Neural cell (in vitro differentiated cells): ENCODE results near the gene FGGY. TPM values are rescaled to one million over a fixed set of nuclear protein-coding genes. Genes with fewer than 3 reads are reported as not detected.

Experiments
- H2AFZ ChIP-seq: fragments of 200-600, 300-800 bp; sonication (generic), shearing (Covaris generic); 2 replicates; pipeline ENCODE4 v1.6.0; 2014; ENCODE audit warnings: low read depth, mild to moderate bottlenecking, antibody characterized with exemption, low read length, moderate library complexity
- H3F3A ChIP-seq: fragments of 200-600 bp; shearing (Covaris generic); 2 replicates; pipeline ENCODE4 v1.6.1; 2016; ENCODE audit warnings: mild to moderate bottlenecking, moderate library complexity, mixed read lengths, antibody characterized with exemption, low read length; ENCODE audit not compliant: insufficient read depth, poor library complexity, severe bottlenecking
- H3K27ac ChIP-seq: fragments of 200-600, 300-800 bp; sonication (generic), shearing (Covaris generic); 2 replicates; pipeline ENCODE4 v1.5.1; 2014; ENCODE audit warnings: mild to moderate bottlenecking, low read length, moderate library complexity
- H3K27me3 ChIP-seq: fragments of 300-800, 200-600 bp; sonication (generic), shearing (Covaris generic); 2 replicates; pipeline ENCODE4 v1.6.0; 2014; ENCODE audit warnings: mild to moderate bottlenecking, low read depth, low read length, moderate library complexity; ENCODE audit not compliant: insufficient read depth
- H3K36me3 ChIP-seq: fragments of 300-800, 200-600 bp; sonication (generic), shearing (Covaris generic); 2 replicates; pipeline ENCODE4 v1.5.1; 2014; ENCODE audit warnings: mild to moderate bottlenecking, antibody characterized with exemption, low read length, moderate library complexity; ENCODE audit not compliant: insufficient read depth
- H3K4me2 ChIP-seq: fragments of 300-800, 200-600 bp; sonication (generic), shearing (Covaris generic); 2 replicates; pipeline ENCODE4 v1.6.0; 2014; ENCODE audit warnings: mild to moderate bottlenecking, low read length
- H3K4me3 ChIP-seq: fragments of 300-800, 200-600 bp; sonication (generic), shearing (Covaris generic); 2 replicates; pipeline ENCODE4 v1.5.1; 2014; ENCODE audit warnings: mild to moderate bottlenecking, low read length, moderate library complexity
- H3K79me2 ChIP-seq: fragments of 200-600 bp; shearing (Covaris generic); replicated peaks from 2 replicates; pipeline ENCODE4 v1.6.0; 2014; ENCODE audit warnings: mild to moderate bottlenecking, low read length, moderate library complexity; ENCODE audit not compliant: insufficient read depth
- H3K9ac ChIP-seq: fragments of 300-800, 200-600 bp; sonication (generic), shearing (Covaris generic); 2 replicates; pipeline ENCODE4 v1.6.1; 2016; ENCODE audit warnings: mild to moderate bottlenecking, low read length, mixed read lengths
- H3K9me2 ChIP-seq: fragments of 200-600 bp; shearing (Covaris generic); 2 replicates; pipeline ENCODE4 v1.6.1; 2016; ENCODE audit warnings: mild to moderate bottlenecking, low read length, mixed read lengths; ENCODE audit not compliant: insufficient read depth
- H3K9me3 ChIP-seq: fragments of 200-600, 300-800 bp; sonication (generic), shearing (Covaris generic); 2 replicates; pipeline ENCODE4 v1.6.1; 2016; ENCODE audit warnings: mild to moderate bottlenecking, mixed run types, low read length, moderate library complexity, mixed read lengths
- H4K20me1 ChIP-seq: fragments of 200-600 bp; shearing (Covaris generic); 2 replicates; pipeline ENCODE4 v1.6.1; 2016; ENCODE audit warnings: mild to moderate bottlenecking, mixed run types; ENCODE audit not compliant: insufficient read depth
- EP300 ChIP-seq: fragments of 450-650 bp; conservative IDR thresholded peaks from 2 replicates; pipeline ENCODE4 v1.6.1; 2014; ENCODE audit warnings: antibody characterized with exemption, mild to moderate bottlenecking, moderate library complexity; ENCODE audit not compliant: poor library complexity, severe bottlenecking
- EZH2 ChIP-seq: fragments of 200-600, 300-800 bp; shearing (Covaris generic), sonication (generic); IDR thresholded peaks from 2 replicates; pipeline ENCODE4 v1.6.1; 2014; ENCODE audit warnings: antibody characterized with exemption, low read length, borderline replicate concordance, mild to moderate bottlenecking; ENCODE audit not compliant: insufficient read depth, poor library complexity, severe bottlenecking
- MXI1 ChIP-seq: fragments of 450-650 bp; conservative IDR thresholded peaks from 2 replicates; pipeline ENCODE4 v1.6.1; 2014; ENCODE audit warnings: antibody characterized with exemption, mild to moderate bottlenecking; ENCODE audit not compliant: poor library complexity, severe bottlenecking
- POLR2AphosphoS5 ChIP-seq: IDR thresholded peaks from 2 replicates; pipeline ENCODE4 v1.6.1; 2012
- RAD21 ChIP-seq: fragments of 450-650 bp; conservative IDR thresholded peaks from 2 replicates; pipeline ENCODE4 v1.6.1; 2014; ENCODE audit warnings: antibody characterized with exemption, mild to moderate bottlenecking, moderate library complexity
- SMC3 ChIP-seq: fragments of 450-650 bp; conservative IDR thresholded peaks from 2 replicates; pipeline ENCODE4 v1.6.1; 2014; ENCODE audit warnings: antibody characterized with exemption, mild to moderate bottlenecking, moderate library complexity; ENCODE audit not compliant: poor library complexity
- TAF1 ChIP-seq: IDR thresholded peaks from 2 replicates; pipeline ENCODE4 v1.6.1; 2012; ENCODE audit warnings: low read depth
- polyA plus RNA-seq: library from polyadenylated mRNA; depleted of rRNA; stranded (reverse); fragments of >200 nt; gene quantifications from 2 replicates; pipeline ENCODE4 v1.2.3, GENCODE V29; 2014
- TF ChIP-seq, protein P1 (sequence below): fragments of 450-650 bp; IDR thresholded peaks from 2 replicates; pipeline ENCODE4 v1.5.1; 2014; ENCODE audit warnings: antibody characterized with exemption, mild to moderate bottlenecking, moderate library complexity; ENCODE audit not compliant: poor library complexity, severe bottlenecking
- TF ChIP-seq, protein P2 (sequence below): IDR thresholded peaks from 2 replicates; pipeline ENCODE4 v1.6.1; 2012; ENCODE audit warnings: borderline replicate concordance

FGGY gene
- polyA plus RNA-seq, 1 donor from 2014 or later: 7.4 TPM

DNA sequence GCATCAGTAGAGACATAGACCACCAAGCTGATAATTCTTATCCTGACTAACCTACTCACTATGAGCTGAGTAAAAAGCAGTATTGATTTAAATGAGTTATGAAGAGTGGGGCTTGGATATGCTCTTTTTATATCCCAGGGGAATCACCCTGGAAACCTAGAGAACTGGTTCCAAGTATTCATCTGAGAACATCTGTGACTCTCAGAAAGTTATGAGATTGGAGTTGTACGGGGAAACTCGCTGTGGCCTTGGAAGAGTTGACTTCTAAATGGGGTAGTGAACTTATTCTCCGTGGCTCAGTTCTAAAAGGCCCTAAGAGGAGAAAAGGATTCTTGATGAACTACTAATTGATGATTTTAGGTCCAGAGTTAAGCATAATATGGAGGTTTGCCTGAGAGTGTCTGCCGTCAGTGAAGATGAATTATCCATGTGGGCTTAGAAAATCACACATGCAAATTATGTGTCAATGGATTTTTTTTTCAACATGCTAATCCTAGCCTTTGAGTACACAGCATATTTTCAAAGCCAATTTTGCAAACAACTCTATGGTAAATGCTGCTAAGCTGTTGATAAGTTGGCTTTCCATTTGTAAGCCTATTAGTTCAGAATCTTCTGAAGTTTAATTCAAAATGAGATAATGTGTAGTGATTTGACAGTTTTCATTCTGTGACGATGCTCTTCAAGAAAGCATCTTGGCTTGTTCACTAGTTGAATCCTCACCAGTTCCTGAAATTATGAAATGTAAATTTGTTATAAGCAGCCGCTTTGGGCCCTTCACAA lies 122.7 kb downstream of the FGGY start:
- no peak overlapping the region for H3K9ac ChIP-seq
- H3K27me3 ChIP-seq: no peaks in the 10 kb centered on the region
- no peak overlapping the region for H3K4me3 ChIP-seq
- H3K36me3 ChIP-seq: no peaks in the 10 kb centered on the region
- no peaks in the 10 kb centered on the region for H3K9me3 ChIP-seq
- no peaks in the 10 kb centered on the region for H3F3A ChIP-seq
- H2AFZ ChIP-seq: no peak overlapping the region
- no peaks in the 10 kb centered on the region for H3K9me2 ChIP-seq
- H3K79me2 ChIP-seq: no peaks in the 10 kb centered on the region
- no peaks in the 10 kb centered on the region for H4K20me1 ChIP-seq
- H3K27ac ChIP-seq: no peak overlapping the region
- TF ChIP-seq MXI1: no peak
- TF ChIP-seq, protein P1, sequence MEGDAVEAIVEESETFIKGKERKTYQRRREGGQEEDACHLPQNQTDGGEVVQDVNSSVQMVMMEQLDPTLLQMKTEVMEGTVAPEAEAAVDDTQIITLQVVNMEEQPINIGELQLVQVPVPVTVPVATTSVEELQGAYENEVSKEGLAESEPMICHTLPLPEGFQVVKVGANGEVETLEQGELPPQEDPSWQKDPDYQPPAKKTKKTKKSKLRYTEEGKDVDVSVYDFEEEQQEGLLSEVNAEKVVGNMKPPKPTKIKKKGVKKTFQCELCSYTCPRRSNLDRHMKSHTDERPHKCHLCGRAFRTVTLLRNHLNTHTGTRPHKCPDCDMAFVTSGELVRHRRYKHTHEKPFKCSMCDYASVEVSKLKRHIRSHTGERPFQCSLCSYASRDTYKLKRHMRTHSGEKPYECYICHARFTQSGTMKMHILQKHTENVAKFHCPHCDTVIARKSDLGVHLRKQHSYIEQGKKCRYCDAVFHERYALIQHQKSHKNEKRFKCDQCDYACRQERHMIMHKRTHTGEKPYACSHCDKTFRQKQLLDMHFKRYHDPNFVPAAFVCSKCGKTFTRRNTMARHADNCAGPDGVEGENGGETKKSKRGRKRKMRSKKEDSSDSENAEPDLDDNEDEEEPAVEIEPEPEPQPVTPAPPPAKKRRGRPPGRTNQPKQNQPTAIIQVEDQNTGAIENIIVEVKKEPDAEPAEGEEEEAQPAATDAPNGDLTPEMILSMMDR: no peak
- TF ChIP-seq, protein P2, sequence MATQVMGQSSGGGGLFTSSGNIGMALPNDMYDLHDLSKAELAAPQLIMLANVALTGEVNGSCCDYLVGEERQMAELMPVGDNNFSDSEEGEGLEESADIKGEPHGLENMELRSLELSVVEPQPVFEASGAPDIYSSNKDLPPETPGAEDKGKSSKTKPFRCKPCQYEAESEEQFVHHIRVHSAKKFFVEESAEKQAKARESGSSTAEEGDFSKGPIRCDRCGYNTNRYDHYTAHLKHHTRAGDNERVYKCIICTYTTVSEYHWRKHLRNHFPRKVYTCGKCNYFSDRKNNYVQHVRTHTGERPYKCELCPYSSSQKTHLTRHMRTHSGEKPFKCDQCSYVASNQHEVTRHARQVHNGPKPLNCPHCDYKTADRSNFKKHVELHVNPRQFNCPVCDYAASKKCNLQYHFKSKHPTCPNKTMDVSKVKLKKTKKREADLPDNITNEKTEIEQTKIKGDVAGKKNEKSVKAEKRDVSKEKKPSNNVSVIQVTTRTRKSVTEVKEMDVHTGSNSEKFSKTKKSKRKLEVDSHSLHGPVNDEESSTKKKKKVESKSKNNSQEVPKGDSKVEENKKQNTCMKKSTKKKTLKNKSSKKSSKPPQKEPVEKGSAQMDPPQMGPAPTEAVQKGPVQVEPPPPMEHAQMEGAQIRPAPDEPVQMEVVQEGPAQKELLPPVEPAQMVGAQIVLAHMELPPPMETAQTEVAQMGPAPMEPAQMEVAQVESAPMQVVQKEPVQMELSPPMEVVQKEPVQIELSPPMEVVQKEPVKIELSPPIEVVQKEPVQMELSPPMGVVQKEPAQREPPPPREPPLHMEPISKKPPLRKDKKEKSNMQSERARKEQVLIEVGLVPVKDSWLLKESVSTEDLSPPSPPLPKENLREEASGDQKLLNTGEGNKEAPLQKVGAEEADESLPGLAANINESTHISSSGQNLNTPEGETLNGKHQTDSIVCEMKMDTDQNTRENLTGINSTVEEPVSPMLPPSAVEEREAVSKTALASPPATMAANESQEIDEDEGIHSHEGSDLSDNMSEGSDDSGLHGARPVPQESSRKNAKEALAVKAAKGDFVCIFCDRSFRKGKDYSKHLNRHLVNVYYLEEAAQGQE: no peak
- no peak for TF ChIP-seq SMC3
- TF ChIP-seq EP300: no peak
- TF ChIP-seq EZH2: no peak
- TF ChIP-seq RAD21: no peak
- no peak for TF ChIP-seq POLR2AphosphoS5
- no peak for TF ChIP-seq TAF1
- H3K4me2 ChIP-seq: no peak overlapping the region

DNA sequence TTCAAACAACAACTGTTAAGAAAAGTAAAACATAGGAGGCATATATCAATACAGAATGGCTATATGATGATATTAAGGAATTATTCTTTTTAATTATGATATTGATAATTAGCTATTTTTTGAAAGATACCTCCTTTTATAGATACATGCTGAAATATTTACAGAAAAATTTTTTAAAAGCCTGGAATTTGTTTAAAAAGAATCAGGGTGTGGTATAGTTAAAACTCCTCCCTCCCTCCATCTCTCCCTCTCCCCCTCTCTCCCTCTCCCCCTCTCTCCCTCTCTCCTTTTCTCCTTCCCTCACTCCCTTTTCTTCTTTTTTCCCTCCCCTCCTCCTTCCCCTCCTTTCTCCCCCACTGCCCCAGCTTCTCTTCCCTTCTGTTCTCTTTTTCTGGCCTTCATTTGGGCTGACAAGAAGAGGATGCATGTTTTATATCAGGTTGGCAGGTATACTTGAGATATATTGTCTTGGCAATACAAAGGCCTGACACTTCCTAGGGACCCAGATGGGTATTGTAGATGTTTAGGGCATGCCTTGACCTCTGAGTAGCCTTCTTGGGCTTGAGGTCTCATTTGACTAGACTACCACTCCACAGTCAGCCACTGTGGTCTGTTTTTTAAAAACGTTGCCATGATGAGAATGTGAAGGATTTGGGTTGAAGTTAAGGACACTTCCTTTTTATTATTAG lies 124.5 kb downstream of the FGGY start:
- H3K27ac ChIP-seq: no peak overlapping the region
- no peak overlapping the region for H3K9ac ChIP-seq
- no peaks in the 10 kb centered on the region for H3K36me3 ChIP-seq
- no peaks in the 10 kb centered on the region for H3K79me2 ChIP-seq
- H3K4me3 ChIP-seq: no peak overlapping the region
- H3K9me2 ChIP-seq: no peaks in the 10 kb centered on the region
- H3F3A ChIP-seq: no peaks in the 10 kb centered on the region
- TF ChIP-seq SMC3 (no peak), POLR2AphosphoS5 (no peak), EP300 (no peak)
- TF ChIP-seq, protein P2: no peak
- TF ChIP-seq, protein P1: no peak
- H4K20me1 ChIP-seq: no peaks in the 10 kb centered on the region
- no peaks in the 10 kb centered on the region for H3K27me3 ChIP-seq
- H3K4me2 ChIP-seq: no peak overlapping the region
- no peaks in the 10 kb centered on the region for H3K9me3 ChIP-seq
- no peak overlapping the region for H2AFZ ChIP-seq
